GM23338 (cell line): Measurements from ENCODE around the gene SRPRA. TPM values are rescaled to one million over a fixed set of nuclear protein-coding genes. Genes with fewer than 3 reads are reported as not detected.

ENCODE experiments used
- ATAC-seq: fragments of 200-7000 bp; cut with Tn5 transposase; 3 replicates; pipeline ENCODE4 v1.9.1; 2020
- DNase-seq: peaks from one replicate; pipeline ENCODE4 v3.0.0-alpha.2; 2015; ENCODE audit warnings: low spot score
- H2AFZ ChIP-seq: fragments of 200-600 bp; sonication (generic); 2 replicates; pipeline ENCODE4 v1.8.0; 2016; ENCODE audit warnings: antibody characterized with exemption, mild to moderate bottlenecking, moderate library complexity
- H3F3A ChIP-seq: fragments of 200-600 bp; sonication (generic); replicated peaks from 2 replicates; pipeline ENCODE4 v1.8.0; 2017; ENCODE audit warnings: antibody characterized with exemption, mixed run types, low read depth
- H3K27ac ChIP-seq: fragments of 200-600 bp; sonication (generic); 2 replicates; pipeline ENCODE4 v1.6.1; 2016; ENCODE audit warnings: low read depth
- H3K27me3 ChIP-seq: fragments of 200-600 bp; sonication (generic); 2 replicates; pipeline ENCODE4 v1.8.0; 2016; ENCODE audit warnings: mild to moderate bottlenecking, mixed run types, moderate library complexity; ENCODE audit not compliant: insufficient read depth
- H3K36me3 ChIP-seq: fragments of 200-600 bp; sonication (generic); 2 replicates; pipeline ENCODE4 v1.8.0; 2016; ENCODE audit warnings: mild to moderate bottlenecking; ENCODE audit not compliant: insufficient read depth
- H3K4me1 ChIP-seq: fragments of 200-600 bp; sonication (generic); 2 replicates; pipeline ENCODE4 v1.8.0; 2016; ENCODE audit warnings: mild to moderate bottlenecking, moderate library complexity; ENCODE audit not compliant: insufficient read depth
- H3K4me2 ChIP-seq: fragments of 200-600 bp; sonication (generic); 2 replicates; pipeline ENCODE4 v1.7.1; 2017; ENCODE audit warnings: mixed run types
- H3K4me3 ChIP-seq: fragments of 200-600 bp; sonication (generic); 2 replicates; pipeline ENCODE4 v1.6.1; 2016; ENCODE audit warnings: mixed run types
- H3K79me2 ChIP-seq: fragments of 200-600 bp; sonication (generic); replicated peaks from 2 replicates; pipeline ENCODE4 v1.8.0; 2017; ENCODE audit warnings: mild to moderate bottlenecking; ENCODE audit not compliant: insufficient read depth
- H3K9me2 ChIP-seq: fragments of 200-600 bp; sonication (generic); 2 replicates; pipeline ENCODE4 v1.8.0; 2017; ENCODE audit not compliant: insufficient read depth
- H4K20me1 ChIP-seq: fragments of 200-600 bp; sonication (generic); replicated peaks from 2 replicates; pipeline ENCODE4 v1.8.0; 2017; ENCODE audit warnings: mild to moderate bottlenecking; ENCODE audit not compliant: insufficient read depth
- H3K27ac Mint-ChIP-seq: 2 replicates; pipeline ENCODE4 v1.8.0; 2020; ENCODE audit warnings: inconsistent platforms, mild to moderate bottlenecking, moderate library complexity, mixed read lengths
- H3K27me3 Mint-ChIP-seq: 3 replicates; pipeline ENCODE4 v1.8.0; 2022; ENCODE audit warnings: low read depth, mild to moderate bottlenecking, moderate library complexity, mixed read lengths, inconsistent platforms; ENCODE audit not compliant: insufficient read depth, poor library complexity
- H3K36me3 Mint-ChIP-seq: 3 replicates; pipeline ENCODE4 v1.8.0; 2021; ENCODE audit warnings: low read depth, mild to moderate bottlenecking, inconsistent platforms, moderate library complexity, mixed read lengths
- H3K4me1 Mint-ChIP-seq: 3 replicates; pipeline ENCODE4 v1.8.0; 2020; ENCODE audit warnings: mild to moderate bottlenecking, inconsistent platforms, mixed read lengths
- H3K4me3 Mint-ChIP-seq: 3 replicates; pipeline ENCODE4 v1.8.0; 2021; ENCODE audit warnings: moderate library complexity, mild to moderate bottlenecking, inconsistent platforms, mixed read lengths
- H3K9me3 Mint-ChIP-seq: 3 replicates; pipeline ENCODE4 v1.8.0; 2020; ENCODE audit warnings: moderate library complexity, mild to moderate bottlenecking, inconsistent platforms, mixed read lengths
- CREB1 ChIP-seq: fragments of 250-450 bp; sonication (Bioruptor Pico); IDR thresholded peaks from 2 replicates; pipeline ENCODE4 v1.5.0; 2020; ENCODE audit warnings: low read depth, mild to moderate bottlenecking, moderate library complexity
- CTCF ChIP-seq, 2 experiments: fragments of 200-600 bp in 1 of 2; sonication (generic) in 1 of 2; conservative IDR thresholded peaks; 2 replicates each; pipeline versions ENCODE4 v1.5.1 to v1.6.1; 2016 to 2017; ENCODE audit warnings: antibody characterized with exemption in 2 of 2, low read depth in 2 of 2, mild to moderate bottlenecking in 2 of 2, moderate library complexity in 1 of 2
- EZH2 ChIP-seq: fragments of 200-600 bp; sonication (generic); IDR thresholded peaks from one replicate; pipeline ENCODE4 v1.8.0; 2017; ENCODE audit warnings: antibody characterized with exemption, mild to moderate bottlenecking, low read depth; ENCODE audit not compliant: unreplicated experiment
- EZH2phosphoT487 ChIP-seq: fragments of 200-600 bp; sonication (generic); IDR thresholded peaks from one replicate; pipeline ENCODE4 v1.8.1; 2018; ENCODE audit warnings: antibody characterized with exemption; ENCODE audit not compliant: unreplicated experiment
- JUNB ChIP-seq: IDR thresholded peaks from one replicate; pipeline ENCODE4 v1.6.1; 2016; ENCODE audit warnings: antibody characterized with exemption; ENCODE audit not compliant: unreplicated experiment
- NANOG ChIP-seq: IDR thresholded peaks from 2 replicates; pipeline ENCODE4 v1.6.1; 2016; ENCODE audit warnings: antibody characterized with exemption, borderline replicate concordance
- POLR2AphosphoS5 ChIP-seq: IDR thresholded peaks from 2 replicates; pipeline ENCODE4 v1.6.1; 2016; ENCODE audit warnings: antibody characterized with exemption, low read depth
- STAT1 ChIP-seq: IDR thresholded peaks from one replicate; pipeline ENCODE4 v1.6.1; 2016; ENCODE audit warnings: antibody characterized with exemption; ENCODE audit not compliant: unreplicated experiment
- ZNF114 ChIP-seq: fragments of 250-450 bp; sonication (Bioruptor Pico); IDR thresholded peaks from 2 replicates; pipeline ENCODE4 v1.5.0; 2020; ENCODE audit warnings: mild to moderate bottlenecking, moderate library complexity
- ZNF331 ChIP-seq: fragments of 250-450 bp; sonication (Bioruptor Pico); IDR thresholded peaks from 2 replicates; pipeline ENCODE4 v1.5.0; 2020; ENCODE audit warnings: low read depth, mild to moderate bottlenecking, moderate library complexity
- ZNF462 ChIP-seq: fragments of 250-450 bp; sonication (Bioruptor Pico); IDR thresholded peaks from 2 replicates; pipeline ENCODE4 v1.5.0; 2020; ENCODE audit warnings: mild to moderate bottlenecking, moderate library complexity
- polyA plus RNA-seq: library from polyadenylated mRNA; unstranded; fragments of >200 nt; fragmentation: Nextera tagmentation; extraction: Ambion mirVana; gene quantifications from 2 replicates; pipeline ENCODE4 v1.2.1, GENCODE V29; 2016
- total RNA-seq: library from RNA; depleted of rRNA; stranded (reverse); fragments of >200 nt; shearing (Covaris generic); gene quantifications from 2 replicates; pipeline ENCODE4 v1.2.3, GENCODE V29; 2014
- TF ChIP-seq, protein P1 (sequence below): IDR thresholded peaks from one replicate; pipeline ENCODE4 v1.6.1; 2018; ENCODE audit warnings: antibody characterized with exemption; ENCODE audit not compliant: unreplicated experiment

The SRPRA gene
- total and polyA plus RNA-seq, 2 experiments from 2014 or later, result 27.1 to 53.2 TPM

DNA sequence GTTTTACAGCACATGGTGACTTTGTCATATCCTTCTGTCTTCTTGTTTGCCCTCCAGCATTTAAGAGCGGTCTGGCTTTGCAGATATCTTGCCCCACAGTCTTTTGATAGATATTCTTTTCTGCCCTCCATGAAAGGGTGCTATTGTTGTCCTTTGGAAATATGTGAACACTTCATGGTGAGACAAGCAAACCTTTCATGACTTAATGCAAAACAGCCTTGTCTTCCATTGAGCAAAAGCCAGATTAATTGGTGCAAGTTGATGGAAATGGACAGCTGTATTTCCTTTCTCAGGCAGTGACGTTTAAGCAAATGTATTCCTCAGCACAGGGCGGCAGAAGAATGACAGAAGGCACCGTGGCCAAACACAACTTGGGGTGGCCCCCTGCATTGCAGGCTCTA is 39.6 kb upstream of the SRPRA start:
- Histone ChIP-seq H4K20me1 (no peaks in the 10 kb centered on the region), H3K36me3 (no peaks in the 10 kb centered on the region), H3K4me1 (no peaks in the 10 kb centered on the region), H3K79me2 (peaks cover 7% of the 10 kb centered on the region), H3K27ac (no peak overlapping the region), H3K4me3 (no peak overlapping the region), H3K27me3 (no peaks in the 10 kb centered on the region), H3K4me2 (no peak overlapping the region), H2AFZ (no peak overlapping the region), H3K9me2 (no peaks in the 10 kb centered on the region), H3F3A (no peaks in the 10 kb centered on the region)
- peaks cover 12% of the 10 kb centered on the region for H3K4me1 Mint-ChIP-seq
- no peak overlapping the region for H3K4me3 Mint-ChIP-seq
- peaks cover 5% of the 10 kb centered on the region for H3K27me3 Mint-ChIP-seq
- H3K27ac Mint-ChIP-seq, result no peak overlapping the region
- TF ChIP-seq JUNB, result no peak
- no peak for TF ChIP-seq POLR2AphosphoS5
- TF ChIP-seq EZH2phosphoT487, result no peak
- TF ChIP-seq STAT1, result no peak
- TF ChIP-seq CTCF (conservative IDR thresholded peaks at IDR 0.05; ENCODE audit: low read depth in 2 of 2), result no peak
- TF ChIP-seq ZNF114, result no peak
- no peak for TF ChIP-seq ZNF462 (CRISPR knock-in tag)
- no peak for TF ChIP-seq NANOG
- TF ChIP-seq EZH2, result no peak
- no peak for TF ChIP-seq ZNF331
- no peak for TF ChIP-seq CREB1 (CRISPR knock-in tag)
- TF ChIP-seq, protein P1, sequence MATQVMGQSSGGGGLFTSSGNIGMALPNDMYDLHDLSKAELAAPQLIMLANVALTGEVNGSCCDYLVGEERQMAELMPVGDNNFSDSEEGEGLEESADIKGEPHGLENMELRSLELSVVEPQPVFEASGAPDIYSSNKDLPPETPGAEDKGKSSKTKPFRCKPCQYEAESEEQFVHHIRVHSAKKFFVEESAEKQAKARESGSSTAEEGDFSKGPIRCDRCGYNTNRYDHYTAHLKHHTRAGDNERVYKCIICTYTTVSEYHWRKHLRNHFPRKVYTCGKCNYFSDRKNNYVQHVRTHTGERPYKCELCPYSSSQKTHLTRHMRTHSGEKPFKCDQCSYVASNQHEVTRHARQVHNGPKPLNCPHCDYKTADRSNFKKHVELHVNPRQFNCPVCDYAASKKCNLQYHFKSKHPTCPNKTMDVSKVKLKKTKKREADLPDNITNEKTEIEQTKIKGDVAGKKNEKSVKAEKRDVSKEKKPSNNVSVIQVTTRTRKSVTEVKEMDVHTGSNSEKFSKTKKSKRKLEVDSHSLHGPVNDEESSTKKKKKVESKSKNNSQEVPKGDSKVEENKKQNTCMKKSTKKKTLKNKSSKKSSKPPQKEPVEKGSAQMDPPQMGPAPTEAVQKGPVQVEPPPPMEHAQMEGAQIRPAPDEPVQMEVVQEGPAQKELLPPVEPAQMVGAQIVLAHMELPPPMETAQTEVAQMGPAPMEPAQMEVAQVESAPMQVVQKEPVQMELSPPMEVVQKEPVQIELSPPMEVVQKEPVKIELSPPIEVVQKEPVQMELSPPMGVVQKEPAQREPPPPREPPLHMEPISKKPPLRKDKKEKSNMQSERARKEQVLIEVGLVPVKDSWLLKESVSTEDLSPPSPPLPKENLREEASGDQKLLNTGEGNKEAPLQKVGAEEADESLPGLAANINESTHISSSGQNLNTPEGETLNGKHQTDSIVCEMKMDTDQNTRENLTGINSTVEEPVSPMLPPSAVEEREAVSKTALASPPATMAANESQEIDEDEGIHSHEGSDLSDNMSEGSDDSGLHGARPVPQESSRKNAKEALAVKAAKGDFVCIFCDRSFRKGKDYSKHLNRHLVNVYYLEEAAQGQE, result no peak
- H3K9me3 Mint-ChIP-seq, result no peaks in the 10 kb centered on the region
- H3K36me3 Mint-ChIP-seq, result peaks cover 22% of the 10 kb centered on the region
- ATAC-seq, result no peak
- DNase-seq, result no peak
